AG20443 (cell line): ENCODE measurements around the gene GTSE1.

Source experiments
- DNase-seq: peaks from one replicate; pipeline ENCODE4 v3.0.0; 2012; ENCODE audit warnings: low spot score, mixed read lengths

The GTSE1 gene

DNA sequence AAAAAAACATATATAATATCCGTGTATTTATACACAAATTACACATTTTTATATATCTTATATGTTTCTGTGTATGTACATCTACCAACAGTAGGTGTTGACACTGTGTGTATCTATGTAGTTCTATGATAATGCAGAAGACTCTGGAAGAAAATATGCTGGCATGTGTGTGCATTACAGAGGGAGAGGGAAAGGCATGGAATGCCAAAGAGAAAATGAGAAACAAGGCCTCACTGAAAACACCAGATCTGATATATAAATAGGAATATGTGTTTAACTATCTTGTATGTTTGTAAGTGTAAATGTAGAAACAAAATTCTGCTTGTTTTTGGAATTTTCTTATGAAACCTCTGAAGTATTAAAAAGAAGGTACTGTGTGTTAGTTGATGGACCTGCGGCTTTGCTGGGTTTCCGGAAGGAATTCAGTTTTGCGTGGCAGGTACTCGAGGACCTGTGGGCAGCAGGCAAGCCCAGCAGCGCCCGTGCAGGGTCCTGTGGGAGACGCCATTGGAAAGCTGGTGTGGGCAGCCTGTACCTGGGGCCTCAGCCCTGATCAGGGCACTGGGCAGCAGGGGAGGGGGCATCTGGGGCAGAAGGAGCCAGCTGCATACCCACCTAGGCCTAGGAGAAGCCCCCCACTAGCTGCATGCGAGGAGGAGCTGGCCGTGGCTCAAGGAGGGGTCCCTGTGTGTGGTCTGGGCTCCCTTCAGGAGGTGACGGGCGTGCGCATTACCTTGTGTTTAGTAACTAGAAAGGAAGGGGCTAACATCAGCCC, 31.2 kb downstream of the GTSE1 start:
- DNase-seq = no peak

DNA sequence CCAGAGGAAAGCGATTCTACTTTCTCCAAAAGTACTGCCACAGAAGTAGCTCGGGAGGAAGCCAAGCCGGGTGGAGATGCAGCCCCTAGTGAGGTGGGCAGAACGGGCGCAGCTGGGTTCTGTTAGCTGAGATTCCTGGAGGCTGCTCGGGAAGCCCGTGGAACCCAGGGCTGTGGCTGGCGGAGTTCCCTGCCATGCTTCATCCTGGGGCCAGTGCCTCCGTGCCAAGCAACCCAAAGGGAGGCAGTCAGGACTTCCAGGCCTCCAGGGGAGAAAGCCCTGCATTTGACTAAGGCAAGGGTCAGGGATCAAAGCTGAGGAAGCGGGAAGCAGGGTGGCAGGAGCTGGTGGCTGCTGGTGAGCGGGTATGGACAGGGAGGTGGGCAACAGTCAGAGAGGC, 32.1 kb downstream of the GTSE1 start:
- DNase-seq = no peak

GRCh38 chr22:46329616-46330015, 32.9 kb downstream of the GTSE1 start:
- DNase-seq = no peak

DNA sequence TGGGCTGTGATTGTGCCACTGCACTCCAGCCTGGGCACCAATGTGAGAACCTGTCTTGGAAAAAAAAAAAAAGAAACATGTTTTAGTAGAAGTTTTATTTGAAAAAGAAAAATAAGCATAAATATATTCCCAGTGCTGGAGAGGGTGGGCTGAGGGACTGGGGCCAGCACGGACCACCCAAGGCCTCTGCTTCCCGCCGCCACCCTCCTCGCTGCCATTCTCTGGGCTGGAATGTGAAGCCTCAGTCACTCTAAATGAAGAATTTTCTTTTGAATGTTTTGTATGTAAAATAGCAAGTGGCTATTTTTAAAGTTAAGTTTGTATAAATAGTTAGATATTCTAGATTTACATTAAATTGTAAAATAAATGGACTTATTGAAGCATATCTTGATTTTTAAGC, 33.8 kb downstream of the GTSE1 start:
- no peak for DNase-seq

DNA sequence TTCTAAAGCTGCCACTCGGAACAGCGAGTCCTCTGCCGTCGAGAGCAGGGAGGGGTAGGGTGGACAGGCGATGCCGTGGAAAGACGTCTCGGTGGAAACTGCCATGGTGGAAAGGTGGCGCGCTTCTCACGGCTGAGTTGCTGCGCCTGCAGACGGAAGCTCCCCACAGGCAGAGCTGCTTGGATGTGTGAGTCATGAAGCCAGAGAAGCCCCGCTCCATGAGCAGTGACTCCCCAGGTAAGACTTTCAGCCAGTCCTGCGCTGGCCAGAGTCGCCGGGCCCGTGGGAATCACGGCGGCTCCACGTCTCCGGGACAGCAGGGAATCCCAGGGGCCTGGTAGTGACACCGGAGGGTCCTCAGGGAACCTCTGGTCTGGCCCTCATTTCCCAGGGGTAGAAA, 34.8 kb downstream of the GTSE1 start:
- no peak for DNase-seq

- DNase-seq = peak; percentile 99
Measured at GRCh38 chr22:46335201-46336118, 38.8 kb downstream of the GTSE1 start, which contains the start of gene TRMU. Gene TRMU (plus strand): TSS chr22:46335714. CDS start chr22:46335765, 51 bp downstream.

- peak; percentile 49 for DNase-seq
Measured at GRCh38 chr22:46336119-46337078, 39.7 kb downstream of the GTSE1 start.

DNA sequence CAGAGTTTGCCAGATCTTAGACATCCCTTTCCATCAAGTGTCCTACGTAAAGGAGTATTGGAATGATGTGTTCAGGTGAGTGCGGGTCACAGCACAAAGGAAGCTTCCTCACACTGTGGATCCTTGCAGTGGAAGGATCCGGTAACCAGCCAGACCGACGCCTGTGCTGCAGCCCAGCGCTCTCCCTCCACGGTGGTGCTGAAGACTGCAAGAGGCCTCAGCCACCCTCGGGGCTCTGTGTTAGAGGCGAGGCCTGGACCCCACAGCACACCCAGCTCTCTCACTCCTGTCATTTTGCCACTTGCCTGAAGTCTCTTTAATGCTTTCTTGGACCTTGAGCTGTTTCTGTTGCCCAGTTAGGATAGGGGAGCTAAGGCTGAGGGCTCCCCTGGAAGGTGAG, 41.2 kb downstream of the GTSE1 start:
- DNase-seq = no peak

- DNase-seq = no peak
Measured at GRCh38 chr22:46338636-46339035, 42.0 kb downstream of the GTSE1 start.

GRCh38 chr22:46339956-46340355, 43.3 kb downstream of the GTSE1 start:
- no peak for DNase-seq

GRCh38 chr22:46340676-46341075, 44.0 kb downstream of the GTSE1 start:
- no peak for DNase-seq

DNA sequence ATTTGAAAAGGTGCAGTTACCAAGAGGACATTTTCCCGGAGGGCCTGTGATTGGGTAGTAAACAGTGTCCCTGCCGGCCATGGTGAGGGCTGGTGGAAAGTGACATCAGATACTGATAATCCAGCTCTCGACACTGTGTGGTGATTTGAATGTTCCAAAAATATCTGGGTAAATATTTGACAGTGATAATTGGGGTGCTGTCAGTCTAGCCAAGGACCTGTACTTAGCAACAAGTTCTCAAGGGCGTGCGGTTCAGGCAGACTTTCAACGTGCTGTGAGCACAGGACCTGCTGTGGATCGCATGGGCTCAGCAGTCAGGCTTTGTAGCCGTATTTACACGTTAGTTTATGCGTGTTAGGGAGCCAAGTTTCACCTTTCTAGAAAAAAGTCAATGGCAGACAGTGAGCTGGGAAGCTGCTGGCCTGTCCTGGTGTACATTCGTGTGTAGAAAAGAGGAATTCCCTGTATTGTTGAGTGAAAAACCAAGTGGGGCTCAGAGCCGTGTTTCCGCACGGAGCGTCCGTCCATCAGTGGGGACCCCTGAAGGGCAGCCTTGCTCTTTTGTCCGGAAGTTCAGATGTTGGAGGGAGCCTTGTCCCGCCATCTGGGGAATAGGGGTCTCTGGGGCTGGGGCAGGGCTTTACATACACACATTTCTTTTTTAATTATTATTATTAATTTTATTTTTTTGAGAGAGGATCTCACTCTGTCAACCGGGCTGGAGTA, 50.2 kb downstream of the GTSE1 start:
- no peak for DNase-seq

GRCh38 chr22:46347646-46348045, 51.0 kb downstream of the GTSE1 start:
- DNase-seq = no peak

- no peak for DNase-seq
Measured at GRCh38 chr22:46348099-46348695, 51.5 kb downstream of the GTSE1 start.

DNA sequence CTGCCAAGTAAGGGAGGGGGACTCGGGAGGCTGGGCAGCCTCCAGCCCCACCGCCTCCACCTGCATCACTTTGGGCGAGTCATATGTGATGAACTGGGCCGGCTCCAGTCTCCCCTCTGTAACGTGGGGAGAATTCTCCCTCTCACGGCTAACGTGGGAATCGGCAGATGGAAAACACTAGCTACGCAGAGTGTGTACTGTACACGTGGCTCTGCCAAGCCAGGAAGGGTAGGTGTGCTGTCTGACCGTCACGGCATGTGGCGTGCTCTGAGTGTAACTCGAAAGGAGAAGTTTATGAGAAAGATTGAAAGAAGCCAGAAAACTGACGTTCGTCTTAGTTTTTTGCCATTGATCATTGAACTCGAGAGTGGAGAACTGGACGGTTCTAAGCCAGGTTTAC, 52.6 kb downstream of the GTSE1 start:
- no peak for DNase-seq

- DNase-seq = no peak
Measured at GRCh38 chr22:46349681-46350080, 53.0 kb downstream of the GTSE1 start.

GRCh38 chr22:46350121-46350520, 53.5 kb downstream of the GTSE1 start:
- DNase-seq = no peak

GRCh38 chr22:46350646-46351045, 54.0 kb downstream of the GTSE1 start:
- DNase-seq = no peak

- DNase-seq = no peak
Measured at GRCh38 chr22:46351131-46351735, 54.6 kb downstream of the GTSE1 start.

DNA sequence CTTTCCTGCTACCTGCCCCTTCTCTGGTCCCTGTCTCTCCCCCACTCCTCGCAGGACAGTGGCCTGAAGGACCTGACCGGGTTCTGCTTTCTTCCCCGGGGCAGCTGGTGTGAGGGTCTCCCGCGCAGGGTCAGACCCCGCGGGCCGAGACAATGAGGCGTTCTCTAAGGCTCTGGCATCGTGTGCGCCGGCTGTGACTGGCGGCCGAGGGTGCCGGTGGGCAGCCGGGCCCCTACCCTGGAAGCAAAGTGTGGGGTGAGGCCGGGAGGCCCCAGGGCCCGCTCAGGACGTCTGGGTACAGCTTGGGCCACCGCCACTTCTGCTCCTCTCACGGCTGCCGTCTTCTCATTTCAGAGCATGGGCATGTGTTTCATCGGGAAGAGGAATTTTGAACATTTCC, 55.1 kb downstream of the GTSE1 start:
- no peak for DNase-seq
